CD4-positive, alpha-beta memory T cell (primary cell): ENCODE data around the gene SLC9A9. TPM values are rescaled to one million over a fixed set of nuclear protein-coding genes. Genes with fewer than 3 reads are reported as not detected.

ENCODE experiments used
- CTCF ChIA-PET: fragments of 350-600 bp; sonication (Branson Sonifier 250); formaldehyde crosslinking; loops from one replicate; lab custom pipeline; 2021; ENCODE audit warnings: inconsistent platforms; ENCODE audit not compliant: partially characterized antibody; lab: Charles Lee
- POLR2A ChIA-PET: fragments of 350-600 bp; sonication (Branson Sonifier 250); formaldehyde crosslinking; loops from one replicate; lab custom pipeline; 2021; ENCODE audit not compliant: partially characterized antibody; lab: Charles Lee
- DNase-seq, 5 donors: peaks; one replicate each; pipeline versions ENCODE4 v3.0.0 to v3.0.0-alpha.2; 2020 to 2022; ENCODE audit warnings: mixed read lengths in 1 of 5
- H3K27ac ChIP-seq: one replicate; pipeline ENCODE4 v1.7.0; 2013; ENCODE audit warnings: low read depth, low read length
- H3K27me3 ChIP-seq: 2 replicates; pipeline ENCODE4 v1.7.0; 2013; ENCODE audit warnings: mild to moderate bottlenecking, low read length, moderate library complexity; ENCODE audit not compliant: insufficient read depth
- H3K36me3 ChIP-seq: 2 replicates; pipeline ENCODE4 v1.7.0; 2013; ENCODE audit warnings: mild to moderate bottlenecking, low read length, moderate library complexity; ENCODE audit not compliant: insufficient read depth
- H3K4me1 ChIP-seq: 2 replicates; pipeline ENCODE4 v1.7.0; 2013; ENCODE audit warnings: mild to moderate bottlenecking, low read length, moderate library complexity; ENCODE audit not compliant: insufficient read depth
- H3K4me3 ChIP-seq, 2 donors: one replicate each; pipeline ENCODE4 v1.7.0; 2013; ENCODE audit warnings: low read length in 2 of 2, mild to moderate bottlenecking in 1 of 2
- H3K9me3 ChIP-seq, 2 donors: one replicate each; pipeline ENCODE4 v1.7.0; 2013; ENCODE audit warnings: low read length in 2 of 2, control low read depth in 1 of 2; ENCODE audit not compliant: control insufficient read depth in 1 of 2
- H3K27ac Mint-ChIP-seq, 7 donors: one replicate each; pipeline ENCODE4 v1.8.0; 2020 to 2021; ENCODE audit warnings: mixed read lengths in 7 of 7, mild to moderate bottlenecking in 6 of 7, inconsistent platforms in 3 of 7, moderate library complexity in 3 of 7
- H3K27me3 Mint-ChIP-seq, 2 donors: one replicate each; pipeline ENCODE4 v1.8.0; 2020 to 2021; ENCODE audit warnings: mixed read lengths in 2 of 2
- H3K36me3 Mint-ChIP-seq, 2 donors: one replicate each; pipeline ENCODE4 v1.8.0; 2020 to 2021; ENCODE audit warnings: mixed read lengths in 2 of 2, inconsistent platforms in 1 of 2, mild to moderate bottlenecking in 1 of 2
- H3K4me1 Mint-ChIP-seq, 4 donors: one replicate each; pipeline ENCODE4 v1.8.0; 2020 to 2021; ENCODE audit warnings: mixed read lengths in 4 of 4, mild to moderate bottlenecking in 1 of 4
- H3K4me3 Mint-ChIP-seq, 8 donors: one replicate each; pipeline ENCODE4 v1.8.0; 2020 to 2021; ENCODE audit warnings: mixed read lengths in 8 of 8, mild to moderate bottlenecking in 7 of 8, moderate library complexity in 6 of 8, inconsistent platforms in 3 of 8
- H3K9me3 Mint-ChIP-seq, 8 donors: one replicate each; pipeline ENCODE4 v1.8.0; 2020 to 2021; ENCODE audit warnings: mixed read lengths in 8 of 8, mild to moderate bottlenecking in 5 of 8, inconsistent platforms in 3 of 8, moderate library complexity in 1 of 8
- intact Hi-C: fragments of 100-400 bp; cut with micrococcal nuclease; formaldehyde crosslinking; loops from one replicate; pipeline ENCODE4 v1.15.1; 2023
- polyA plus RNA-seq, 2 donors: library from polyadenylated mRNA; unstranded; fragments of 300-500 nt; fragmentation: Illumina TruSeq; gene quantifications; one replicate each; pipeline ENCODE4 v1.2.3, GENCODE V29; 2021
- total RNA-seq, 2 experiments: library from RNA; stranded (reverse); gene quantifications; one replicate each; pipeline ENCODE4 v1.2.3, GENCODE V29; 2021

Gene SLC9A9
- total and polyA plus RNA-seq, 4 experiments from 2014 or later, result 30.8 to 35.5 (median 34.4) TPM

DNA sequence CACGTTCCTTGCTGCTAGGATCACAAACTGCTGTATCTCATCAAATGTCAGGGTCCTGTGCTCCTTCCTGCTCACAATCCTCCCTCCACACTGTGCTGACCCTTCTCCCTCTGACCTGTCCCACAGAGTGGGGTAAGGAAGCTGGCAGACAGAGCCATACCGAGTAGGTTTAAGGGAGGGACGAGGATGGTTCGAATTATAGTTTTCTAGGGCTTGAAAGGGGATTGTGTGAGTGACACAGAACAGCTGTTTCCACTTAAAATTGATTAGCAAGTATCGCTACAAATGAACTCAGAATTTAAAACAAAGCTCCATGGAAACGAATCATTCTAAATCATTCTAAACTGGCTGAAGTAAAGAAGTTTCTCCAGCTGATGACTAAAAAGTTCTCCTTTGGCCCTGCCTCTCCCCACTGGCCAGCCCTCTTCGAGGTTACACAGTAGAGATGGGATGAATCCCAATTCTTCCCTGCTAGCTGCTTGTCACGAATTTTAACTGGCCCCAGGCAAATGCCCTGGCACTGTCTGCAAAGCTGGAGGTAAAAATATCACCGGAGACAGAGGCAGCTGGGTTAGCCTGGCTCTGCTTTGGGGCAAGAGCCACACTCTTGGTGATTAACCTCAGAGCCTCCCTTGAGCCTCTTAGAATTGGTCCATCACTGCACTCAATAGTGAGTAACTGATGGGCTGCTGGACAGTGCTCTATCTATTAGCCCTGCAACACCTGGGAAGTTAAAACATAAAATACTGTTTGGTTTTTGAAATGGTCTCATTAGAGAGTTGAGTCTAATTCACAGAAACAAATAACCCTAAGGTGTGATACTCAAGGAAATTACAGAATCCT, 533.8 kb downstream of the SLC9A9 start:
- H3K4me1 Mint-ChIP-seq, result no peaks in the 10 kb centered on the region
- H3K36me3 ChIP-seq, result no peaks in the 10 kb centered on the region
- no peak for DNase-seq
- H3K4me1 ChIP-seq, result no peaks in the 10 kb centered on the region
- H3K4me3 Mint-ChIP-seq, result peak overlapping the region in 1 of 8 donors; percentile 18
- no peak overlapping the region for H3K27ac ChIP-seq
- H3K9me3 ChIP-seq, result no peaks in the 10 kb centered on the region
- H3K9me3 Mint-ChIP-seq, result peaks cover 0 to 2% (median 0%) of the 10 kb centered on the region in 8 donors
- intact Hi-C loops, result no loop called here
- peaks cover 0 to 32% of the 10 kb centered on the region in 2 donors for H3K36me3 Mint-ChIP-seq
- no peaks in the 10 kb centered on the region for H3K27me3 Mint-ChIP-seq
- H3K27me3 ChIP-seq, result no peaks in the 10 kb centered on the region
- peak overlapping the region in 2 of 7 donors; percentile 25 to 49 for H3K27ac Mint-ChIP-seq
- POLR2A ChIA-PET, result no interaction called here
- no peak overlapping the region for H3K4me3 ChIP-seq
- CTCF ChIA-PET, result interaction anchor here (1.0 kb wide), 1 partner anchor 22 kb away, joined by 3 read pairs; no protein-coding TSS in a partner anchor

- Histone ChIP-seq H3K4me3 (no peak overlapping the region), H3K36me3 (no peaks in the 10 kb centered on the region), H3K27ac (no peak overlapping the region), H3K27me3 (no peaks in the 10 kb centered on the region), H3K9me3 (no peaks in the 10 kb centered on the region), H3K4me1 (no peaks in the 10 kb centered on the region)
- intact Hi-C loops, result no loop called here
- no peaks in the 10 kb centered on the region for H3K4me1 Mint-ChIP-seq
- H3K36me3 Mint-ChIP-seq, result peaks cover 0 to 32% of the 10 kb centered on the region in 2 donors
- H3K4me3 Mint-ChIP-seq, result no peak overlapping the region
- peaks cover 0 to 2% (median 0%) of the 10 kb centered on the region in 8 donors for H3K9me3 Mint-ChIP-seq
- ChIA-PET POLR2A (no interaction called here), CTCF (no interaction called here)
- DNase-seq, result no peak
- H3K27ac Mint-ChIP-seq, result no peak overlapping the region
- no peaks in the 10 kb centered on the region for H3K27me3 Mint-ChIP-seq
Observed at GRCh38 chr3:143313893-143314188, 534.4 kb downstream of the SLC9A9 start.

GRCh38 chr3:143313025-143313892, 535.0 kb downstream of the SLC9A9 start:
- no peak overlapping the region for H3K27ac ChIP-seq
- CTCF ChIA-PET, result no interaction called here
- POLR2A ChIA-PET, result no interaction called here

DNA sequence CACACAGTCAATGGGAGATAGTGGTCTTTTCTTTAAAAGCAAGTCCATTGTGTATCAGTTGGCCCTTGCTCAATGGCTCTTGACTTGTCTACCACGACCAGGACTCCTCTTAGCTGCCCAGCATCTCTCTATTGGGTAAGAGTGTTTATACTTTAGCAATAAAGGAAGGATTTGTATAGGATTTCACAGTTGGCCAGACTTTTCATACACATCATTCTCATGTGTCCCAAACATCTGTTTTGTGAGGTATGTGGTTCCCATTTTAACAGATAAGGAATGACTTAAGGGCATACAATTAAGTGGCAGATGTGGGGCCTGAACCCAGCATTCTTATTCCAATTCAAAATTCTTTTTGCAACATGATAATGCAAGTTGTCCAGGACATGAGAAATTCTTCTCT, 537.2 kb downstream of the SLC9A9 start:
- no peaks in the 10 kb centered on the region for H3K4me1 ChIP-seq
- no peak overlapping the region for H3K4me3 Mint-ChIP-seq
- peaks cover 0 to 24% of the 10 kb centered on the region in 2 donors for H3K36me3 Mint-ChIP-seq
- ChIA-PET CTCF (no interaction called here), POLR2A (no interaction called here)
- H3K27me3 ChIP-seq, result no peaks in the 10 kb centered on the region
- no peaks in the 10 kb centered on the region for H3K36me3 ChIP-seq
- H3K27ac Mint-ChIP-seq, result no peak overlapping the region
- intact Hi-C loops, result no loop called here
- H3K9me3 ChIP-seq, result no peaks in the 10 kb centered on the region
- H3K9me3 Mint-ChIP-seq, result peaks cover 0 to 2% (median 0%) of the 10 kb centered on the region in 8 donors
- no peak for DNase-seq
- H3K27ac ChIP-seq, result no peak overlapping the region
- no peak overlapping the region for H3K4me3 ChIP-seq
- no peaks in the 10 kb centered on the region for H3K27me3 Mint-ChIP-seq
- no peaks in the 10 kb centered on the region for H3K4me1 Mint-ChIP-seq

More at GRCh38 chr3:143313025-143313892, 535.0 kb downstream of the SLC9A9 start:
- Mint-ChIP-seq H3K9me3 (peaks cover 0 to 2% (median 0%) of the 10 kb centered on the region in 8 donors), H3K36me3 (peaks cover 0 to 30% of the 10 kb centered on the region in 2 donors), H3K4me3 (no peak overlapping the region), H3K27me3 (no peaks in the 10 kb centered on the region), H3K4me1 (no peaks in the 10 kb centered on the region), H3K27ac (no peak overlapping the region)
- H3K4me1 ChIP-seq, result no peaks in the 10 kb centered on the region
- DNase-seq, result no peak
- H3K27me3 ChIP-seq, result no peaks in the 10 kb centered on the region
- no peak overlapping the region for H3K4me3 ChIP-seq
- intact Hi-C loops, result no loop called here
- no peaks in the 10 kb centered on the region for H3K9me3 ChIP-seq
- H3K36me3 ChIP-seq, result no peaks in the 10 kb centered on the region

DNA sequence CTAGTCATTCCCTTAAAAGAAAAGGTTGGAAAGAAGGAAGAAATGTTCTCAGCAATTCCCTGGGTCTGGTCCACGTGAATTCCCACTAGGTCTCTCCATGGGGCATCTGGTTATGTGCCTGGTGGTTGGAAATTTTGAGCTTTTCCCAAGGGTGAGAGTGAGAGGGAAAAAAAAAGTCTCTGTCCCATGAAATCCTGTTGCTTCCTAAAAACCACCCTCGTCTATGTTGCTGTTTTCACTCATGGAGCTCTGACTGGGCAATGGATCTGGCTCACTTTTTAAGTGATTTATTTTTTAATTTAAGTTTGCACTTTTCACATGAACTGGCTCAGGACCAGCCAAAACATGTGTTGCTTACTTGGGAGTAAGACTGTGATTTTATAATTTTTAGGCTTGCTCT, 538.6 kb downstream of the SLC9A9 start:
- CTCF ChIA-PET, result no interaction called here
- no peak overlapping the region for H3K27ac ChIP-seq
- H3K9me3 Mint-ChIP-seq, result peaks cover 0 to 2% (median 0%) of the 10 kb centered on the region in 8 donors
- POLR2A ChIA-PET, result no interaction called here
- H3K27me3 Mint-ChIP-seq, result no peaks in the 10 kb centered on the region
- no peaks in the 10 kb centered on the region for H3K9me3 ChIP-seq
- no peaks in the 10 kb centered on the region for H3K27me3 ChIP-seq
- no peak overlapping the region for H3K27ac Mint-ChIP-seq
- peaks cover 0 to 19% of the 10 kb centered on the region in 2 donors for H3K36me3 Mint-ChIP-seq
- H3K4me1 ChIP-seq, result no peaks in the 10 kb centered on the region
- DNase-seq, result no peak
- no peaks in the 10 kb centered on the region for H3K4me1 Mint-ChIP-seq
- intact Hi-C loops, result no loop called here
- no peaks in the 10 kb centered on the region for H3K36me3 ChIP-seq
- no peak overlapping the region for H3K4me3 ChIP-seq
- H3K4me3 Mint-ChIP-seq, result no peak overlapping the region

DNA sequence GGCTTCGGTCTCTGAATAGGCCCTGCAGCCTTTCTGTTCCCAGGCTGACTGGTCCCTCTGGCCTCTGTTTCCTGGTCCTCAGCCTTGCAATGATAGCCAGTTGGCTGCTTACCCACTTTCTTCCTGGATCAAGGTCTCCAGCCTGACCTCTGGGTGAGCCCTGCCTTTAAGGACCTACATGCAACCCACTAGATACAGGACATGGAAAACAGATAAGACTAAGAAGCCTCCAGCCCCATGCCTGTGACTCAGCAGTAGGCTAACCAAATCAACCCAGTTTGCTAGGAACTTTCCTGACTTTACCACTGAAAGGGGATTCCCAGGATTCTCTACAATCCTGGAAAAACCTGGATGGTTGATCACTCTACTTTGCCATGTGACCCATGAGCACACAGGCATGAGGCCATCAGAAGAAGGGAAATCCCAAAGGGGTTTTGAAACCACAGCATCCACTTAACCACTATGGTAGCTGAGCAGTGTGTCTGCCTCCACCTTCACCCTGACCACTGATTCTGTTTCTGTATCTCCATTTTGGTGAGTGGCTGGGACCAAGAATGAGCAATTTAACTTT, 540.6 kb downstream of the SLC9A9 start:
- ChIA-PET CTCF (interaction anchor here (0.8 kb wide), 1 partner anchor 8 kb away, joined by 3 read pairs; no protein-coding TSS in a partner anchor), POLR2A (no interaction called here)
- H3K27ac Mint-ChIP-seq, result no peak overlapping the region
- peaks cover 0 to 13% of the 10 kb centered on the region in 2 donors for H3K36me3 Mint-ChIP-seq
- H3K4me1 Mint-ChIP-seq, result no peaks in the 10 kb centered on the region
- no peak overlapping the region for H3K27ac ChIP-seq
- H3K9me3 Mint-ChIP-seq, result peaks cover 0 to 2% (median 0%) of the 10 kb centered on the region in 8 donors
- DNase-seq, result no peak
- H3K27me3 Mint-ChIP-seq, result no peaks in the 10 kb centered on the region
- H3K4me3 Mint-ChIP-seq, result no peak overlapping the region
- H3K4me1 ChIP-seq, result no peaks in the 10 kb centered on the region
- H3K4me3 ChIP-seq, result no peak overlapping the region
- H3K9me3 ChIP-seq, result no peaks in the 10 kb centered on the region
- no peaks in the 10 kb centered on the region for H3K36me3 ChIP-seq
- intact Hi-C loops, result no loop called here
- H3K27me3 ChIP-seq, result no peaks in the 10 kb centered on the region

- intact Hi-C loops, result no loop called here
- Mint-ChIP-seq H3K27me3 (no peaks in the 10 kb centered on the region), H3K9me3 (peaks cover 0 to 2% (median 0%) of the 10 kb centered on the region in 8 donors), H3K27ac (peak overlapping the region in 1 of 7 donors; percentile 5), H3K36me3 (peaks cover 0 to 8% of the 10 kb centered on the region in 2 donors), H3K4me1 (no peaks in the 10 kb centered on the region), H3K4me3 (no peak overlapping the region)
- Histone ChIP-seq H3K4me3 (no peak overlapping the region), H3K27me3 (no peaks in the 10 kb centered on the region), H3K27ac (no peak overlapping the region), H3K4me1 (no peaks in the 10 kb centered on the region), H3K9me3 (no peaks in the 10 kb centered on the region), H3K36me3 (no peaks in the 10 kb centered on the region)
- POLR2A ChIA-PET, result no interaction called here
- DNase-seq, result no peak
- CTCF ChIA-PET, result no interaction called here
Observed at GRCh38 chr3:143306407-143306806, 541.9 kb downstream of the SLC9A9 start.
